ENCODE data around the gene NEAT1. TPM values are rescaled to one million over a fixed set of nuclear protein-coding genes. Genes with fewer than 3 reads are reported as not detected.
A peak's percentile ranks its signal among the peaks of the same experiment; 100 is the strongest.

The NEAT1 gene
- total and polyA plus RNA-seq, 9 of the 15 experiments (the other 6 are each of a cell fraction or from before 2014, with no cell fraction given) = 20.1 to 389 (median 62.8) TPM

DNA sequence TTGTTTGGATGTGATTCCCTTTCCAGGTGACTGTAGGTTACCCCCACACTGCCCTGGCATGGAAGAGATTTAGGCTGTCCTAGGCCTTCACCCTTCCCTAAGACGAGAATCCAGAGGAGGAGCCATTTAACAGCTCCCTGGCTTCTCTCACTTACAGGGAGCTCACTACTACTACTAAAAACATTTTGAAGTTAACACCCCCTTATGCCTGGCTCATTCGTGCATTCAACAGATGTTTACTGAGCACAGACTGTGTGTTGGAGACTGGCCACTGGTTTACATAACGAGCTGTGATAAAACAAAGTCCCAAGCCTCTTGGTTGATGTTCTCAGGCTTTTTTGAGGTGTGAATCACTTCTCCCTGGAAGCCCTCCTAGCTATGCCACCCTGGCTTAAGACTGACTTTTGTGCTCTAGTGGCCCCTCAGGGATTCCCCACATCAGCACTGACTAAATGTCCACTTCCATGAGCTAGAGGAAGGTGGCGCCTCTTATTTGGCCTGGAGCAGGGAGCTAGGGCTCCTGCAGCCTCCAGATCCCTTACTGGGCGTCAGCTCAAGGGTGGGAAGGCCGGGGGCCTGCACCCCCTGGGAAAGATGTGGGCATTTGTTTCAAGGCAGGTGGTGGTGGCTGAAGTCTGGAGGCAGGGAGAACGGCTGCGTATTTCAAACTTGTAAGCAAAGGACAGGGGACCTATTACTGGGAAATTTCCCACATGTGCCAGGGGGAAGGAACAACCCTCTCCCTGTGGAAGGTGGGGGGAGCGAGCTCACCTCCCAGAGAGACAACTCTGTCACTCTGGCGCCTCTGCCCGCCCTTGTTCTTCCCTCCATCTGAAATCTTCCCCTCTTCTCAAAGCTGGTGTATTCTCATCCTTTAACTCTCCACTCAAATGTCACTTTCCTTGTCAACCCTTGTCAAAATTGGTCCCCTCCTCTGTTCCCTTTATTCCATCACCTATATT lies 56.9 kb downstream of the NEAT1 start (continued):
- TF ChIP-seq SRSF1 (IDR thresholded peaks at IDR 0.05; ENCODE audit: low read depth, low read length) (no peak), MAFF (IDR thresholded peaks at IDR 0.05; ENCODE audit: low read length) (no peak), ATF4 (CRISPR knock-in tag; IDR thresholded peaks at IDR 0.05) (0 out of 2 replicates have a peak, but pooled peaks have one; percentile 6), HSF4 (CRISPR knock-in tag; IDR thresholded peaks at IDR 0.05; ENCODE audit: borderline replicate concordance) (no peak), KLF16 (IDR thresholded peaks at IDR 0.05) (no peak), GATA2 (CRISPR knock-in tag; IDR thresholded peaks at IDR 0.05) (no peak), SREBF2 (CRISPR knock-in tag; IDR thresholded peaks at IDR 0.05) (no peak), ZBTB12 (CRISPR knock-in tag; IDR thresholded peaks at IDR 0.05) (no peak), RBM39 (optimal IDR thresholded peaks at IDR 0.05; ENCODE audit: low read depth, low read length) (no peak), CHD1 (IDR thresholded peaks at IDR 0.05; ENCODE audit: low read length) (peak; percentile 45), HMGXB4 (CRISPR knock-in tag; IDR thresholded peaks at IDR 0.05) (0 out of 2 replicates have a peak, but pooled peaks have one; percentile 10), SNAPC5 (CRISPR knock-in tag; IDR thresholded peaks at IDR 0.05) (no peak), CXXC5 (CRISPR knock-in tag; IDR thresholded peaks at IDR 0.05) (peak; percentile 9; the same call in 1 of the 2 replicates), PTBP1 (IDR thresholded peaks at IDR 0.05; ENCODE audit: low read depth, low read length) (no peak), EP300 (IDR thresholded peaks at IDR 0.05; ENCODE audit: low read length) (no peak; the same call in 1 of the 2 replicates), CSDE1 (IDR thresholded peaks at IDR 0.05) (no peak), KLF10 (CRISPR knock-in tag; IDR thresholded peaks at IDR 0.05) (no peak), NR3C1 (CRISPR knock-in tag; IDR thresholded peaks at IDR 0.05) (no peak), HBP1 (CRISPR knock-in tag; IDR thresholded peaks at IDR 0.05) (no peak), NEUROD1 (IDR thresholded peaks at IDR 0.05; ENCODE audit: borderline replicate concordance, low read depth, low read length, partially characterized antibody) (peak; percentile 18), ZNF445 (CRISPR knock-in tag; IDR thresholded peaks at IDR 0.05; ENCODE audit: low read depth) (0 out of 2 replicates have a peak, but pooled peaks have one; percentile 15), NCOR1 (IDR thresholded peaks at IDR 0.05) (no peak), MEF2A (IDR thresholded peaks at IDR 0.05; ENCODE audit: control insufficient read depth, low read depth, low read length) (peak; percentile 36; the same call in 1 of the 2 replicates), SPI1 (IDR thresholded peaks at IDR 0.05; ENCODE audit: borderline replicate concordance, low read depth, low read length) (no peak)

Data from K562 (cell line).